Measurements from ENCODE around the gene CDCA3. TPM values are rescaled to one million over a fixed set of nuclear protein-coding genes. Genes with fewer than 3 reads are reported as not detected.
A peak's percentile ranks its signal among the peaks of the same experiment; 100 is the strongest.

CDCA3 gene
- total RNA-seq, 6 donors from 2014 or later, result 0.39 to 10.3 (median 2.8) TPM; not detected in 1

DNA sequence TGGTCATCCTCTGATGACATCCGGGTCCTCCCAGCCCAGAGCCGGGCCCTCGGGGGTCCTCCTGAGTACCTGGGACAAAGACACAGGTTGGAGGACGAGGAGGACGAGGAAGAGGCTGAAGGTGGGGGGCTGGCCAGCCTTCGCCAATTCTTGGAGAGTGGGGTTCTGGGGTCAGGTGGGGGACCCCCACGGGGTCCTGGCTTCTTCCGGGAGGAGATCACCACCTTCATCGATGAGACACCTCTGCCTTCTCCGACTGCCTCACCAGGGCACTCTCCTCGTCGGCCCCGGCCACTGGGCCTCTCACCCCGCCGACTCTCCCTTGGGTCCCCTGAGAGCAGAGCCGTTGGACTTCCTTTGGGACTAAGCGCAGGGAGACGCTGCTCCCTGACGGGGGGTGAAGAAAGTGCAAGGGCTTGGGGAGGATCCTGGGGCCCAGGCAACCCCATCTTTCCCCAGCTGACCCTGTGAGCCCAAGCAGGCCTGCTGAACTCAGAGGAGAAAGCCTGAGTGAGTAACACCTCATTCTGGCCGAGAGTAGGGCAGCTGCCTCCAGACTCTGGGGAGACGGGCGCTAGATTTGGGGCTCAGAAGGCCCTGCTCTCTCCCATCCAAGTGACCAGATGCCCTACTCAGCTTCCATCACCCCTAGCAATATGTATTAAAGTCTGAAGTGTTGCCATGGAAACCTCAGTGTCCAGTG is 24.2 kb downstream of the CDCA3 start:
- DNase-seq, result peak in 1 of 2 donors; percentile 70
- no peak overlapping the region for H3K4me3 ChIP-seq
- 76 to 77% methylated on average over 18 to 22 of the region's 22 CpGs for WGBS, 2 donors
- H3K36me3 ChIP-seq, result no peaks in the 10 kb centered on the region
- ATAC-seq (ENCODE audit: low FRiP score in 2 of 2), result no peak
- H3K9me3 ChIP-seq, result no peaks in the 10 kb centered on the region
- no peak for TF ChIP-seq EP300 (IDR thresholded peaks at IDR 0.05)
- TF ChIP-seq POLR2AphosphoS5 (IDR thresholded peaks at IDR 0.05), result no peak
- TF ChIP-seq, protein P1, sequence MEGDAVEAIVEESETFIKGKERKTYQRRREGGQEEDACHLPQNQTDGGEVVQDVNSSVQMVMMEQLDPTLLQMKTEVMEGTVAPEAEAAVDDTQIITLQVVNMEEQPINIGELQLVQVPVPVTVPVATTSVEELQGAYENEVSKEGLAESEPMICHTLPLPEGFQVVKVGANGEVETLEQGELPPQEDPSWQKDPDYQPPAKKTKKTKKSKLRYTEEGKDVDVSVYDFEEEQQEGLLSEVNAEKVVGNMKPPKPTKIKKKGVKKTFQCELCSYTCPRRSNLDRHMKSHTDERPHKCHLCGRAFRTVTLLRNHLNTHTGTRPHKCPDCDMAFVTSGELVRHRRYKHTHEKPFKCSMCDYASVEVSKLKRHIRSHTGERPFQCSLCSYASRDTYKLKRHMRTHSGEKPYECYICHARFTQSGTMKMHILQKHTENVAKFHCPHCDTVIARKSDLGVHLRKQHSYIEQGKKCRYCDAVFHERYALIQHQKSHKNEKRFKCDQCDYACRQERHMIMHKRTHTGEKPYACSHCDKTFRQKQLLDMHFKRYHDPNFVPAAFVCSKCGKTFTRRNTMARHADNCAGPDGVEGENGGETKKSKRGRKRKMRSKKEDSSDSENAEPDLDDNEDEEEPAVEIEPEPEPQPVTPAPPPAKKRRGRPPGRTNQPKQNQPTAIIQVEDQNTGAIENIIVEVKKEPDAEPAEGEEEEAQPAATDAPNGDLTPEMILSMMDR (IDR thresholded peaks at IDR 0.05), result no peak
- TF ChIP-seq POLR2A (IDR thresholded peaks at IDR 0.05), result no peak
- H3K4me1 ChIP-seq, result peaks cover 18 to 41% (median 32%) of the 10 kb centered on the region in 4 donors
- peak overlapping the region in 1 of 4 donors; percentile 30 for H3K27ac ChIP-seq
- H3K27me3 ChIP-seq, result peaks cover 0 to 23% (median 8%) of the 10 kb centered on the region in 4 donors

GRCh38 chr12:6826125-6826733 is 24.9 kb downstream of the CDCA3 start:
- DNase-seq, result no peak
- TF ChIP-seq POLR2A (IDR thresholded peaks at IDR 0.05) (no peak), POLR2AphosphoS5 (IDR thresholded peaks at IDR 0.05) (no peak), EP300 (IDR thresholded peaks at IDR 0.05) (no peak)
- TF ChIP-seq, protein P1 (IDR thresholded peaks at IDR 0.05), result no peak
- Histone ChIP-seq H3K36me3 (no peaks in the 10 kb centered on the region), H3K9me3 (no peaks in the 10 kb centered on the region), H3K27me3 (peaks cover 0 to 23% (median 9%) of the 10 kb centered on the region in 4 donors), H3K27ac (no peak overlapping the region), H3K4me3 (no peak overlapping the region), H3K4me1 (peaks cover 22 to 46% (median 39%) of the 10 kb centered on the region in 4 donors)
- 83 to 87% methylated on average over 9 to 17 of the region's 17 CpGs for WGBS, 2 donors
- no peak for ATAC-seq (ENCODE audit: low FRiP score in 2 of 2)

DNA sequence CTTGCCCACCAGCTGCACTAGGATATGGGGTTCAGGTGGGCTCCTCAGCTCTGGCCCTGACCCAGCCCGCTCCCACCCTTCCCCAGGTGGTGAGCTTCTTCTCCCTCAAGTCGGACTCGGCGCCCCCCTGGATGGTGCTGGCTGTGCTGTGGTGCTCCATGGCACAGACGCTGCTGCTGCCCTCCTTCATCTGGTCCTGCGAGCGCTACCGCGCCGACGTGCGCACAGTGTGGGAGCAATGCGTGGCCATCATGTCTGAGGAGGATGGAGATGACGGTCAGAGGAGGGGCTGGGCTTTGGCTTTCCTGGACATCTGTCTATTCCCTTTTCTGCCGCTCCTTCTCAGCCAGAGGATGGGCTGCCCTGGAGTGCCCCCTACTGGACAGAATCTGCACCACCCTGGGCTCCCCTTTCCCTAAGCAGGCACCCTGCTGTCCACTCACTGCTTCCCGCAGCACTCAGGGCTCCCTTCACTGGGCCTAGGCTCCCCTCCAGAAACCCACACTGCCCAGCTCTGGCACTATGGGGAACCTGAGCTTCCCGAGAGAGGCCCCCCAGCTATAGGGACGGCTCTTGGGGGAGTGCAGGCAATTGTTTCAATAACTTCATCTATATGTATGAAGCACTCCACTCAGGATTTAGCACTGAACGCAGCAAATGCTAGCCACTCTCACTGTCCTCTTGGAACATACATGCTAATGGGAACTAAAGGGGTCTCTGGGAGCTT is 25.5 kb downstream of the CDCA3 start:
- Histone ChIP-seq H3K4me3 (no peak overlapping the region), H3K9me3 (no peaks in the 10 kb centered on the region), H3K4me1 (peaks cover 27 to 51% (median 43%) of the 10 kb centered on the region in 4 donors), H3K36me3 (no peaks in the 10 kb centered on the region), H3K27me3 (peaks cover 0 to 23% (median 9%) of the 10 kb centered on the region in 4 donors), H3K27ac (no peak overlapping the region)
- 9 to 27% methylated on average over 9 to 19 of the region's 19 CpGs for WGBS, 2 donors
- TF ChIP-seq POLR2A (IDR thresholded peaks at IDR 0.05), result no peak
- TF ChIP-seq, protein P1 (IDR thresholded peaks at IDR 0.05), result peak; percentile 84 to 94 (median 92)
- TF ChIP-seq EP300 (IDR thresholded peaks at IDR 0.05), result no peak
- TF ChIP-seq POLR2AphosphoS5 (IDR thresholded peaks at IDR 0.05), result peak in 1 of 2 donors; percentile 25
- peak; percentile 79 to 85 for ATAC-seq (ENCODE audit: low FRiP score in 2 of 2)
- peak; percentile 85 to 86 for DNase-seq

GRCh38 chr12:6824901-6825381 is 26.1 kb downstream of the CDCA3 start:
- WGBS, 2 donors, result 59 to 65% methylated on average over 12 of the region's 12 CpGs
- DNase-seq (no peak), ATAC-seq (ENCODE audit: low FRiP score in 2 of 2) (no peak)
- Histone ChIP-seq H3K27ac (no peak overlapping the region), H3K36me3 (no peaks in the 10 kb centered on the region), H3K4me1 (peaks cover 27 to 51% (median 43%) of the 10 kb centered on the region in 4 donors), H3K27me3 (peaks cover 0 to 23% (median 9%) of the 10 kb centered on the region in 4 donors), H3K4me3 (no peak overlapping the region), H3K9me3 (no peaks in the 10 kb centered on the region)
- TF ChIP-seq EP300 (IDR thresholded peaks at IDR 0.05) (no peak), POLR2A (IDR thresholded peaks at IDR 0.05) (no peak), POLR2AphosphoS5 (IDR thresholded peaks at IDR 0.05) (no peak)
- TF ChIP-seq, protein P1 (IDR thresholded peaks at IDR 0.05), result no peak

All from upper lobe of left lung (tissue), 6 donors.